Activated CD4-positive, alpha-beta memory T cell treated with anti-CD3 and anti-CD28 coated beads, Interleukin-2, amount 10 ng/mL, durations not matched to agents 7 days and 5 days (primary cell): Measurements from ENCODE around the gene PALLD. TPM values are rescaled to one million over a fixed set of nuclear protein-coding genes. Genes with fewer than 3 reads are reported as not detected.

Experiments
- CTCF ChIA-PET: fragments of 350-600 bp; sonication (Branson Sonifier 250); formaldehyde crosslinking; loops from one replicate; lab custom pipeline; 2021; ENCODE audit warnings: antibody characterized with exemption, inconsistent platforms; lab: Charles Lee
- POLR2A ChIA-PET: fragments of 350-600 bp; sonication (Branson Sonifier 250); formaldehyde crosslinking; loops from one replicate; lab custom pipeline; 2021; ENCODE audit warnings: antibody characterized with exemption; lab: Charles Lee
- DNase-seq: peaks from one replicate; pipeline ENCODE4 v3.0.0-alpha.2; 2020
- H3K27ac Mint-ChIP-seq: one replicate; pipeline ENCODE4 v1.8.0; 2021; ENCODE audit warnings: mild to moderate bottlenecking, mixed read lengths
- H3K27me3 Mint-ChIP-seq: one replicate; pipeline ENCODE4 v1.8.0; 2021; ENCODE audit warnings: mixed read lengths
- H3K36me3 Mint-ChIP-seq: one replicate; pipeline ENCODE4 v1.8.0; 2021; ENCODE audit warnings: low read depth, mixed read lengths
- H3K4me1 Mint-ChIP-seq: one replicate; pipeline ENCODE4 v1.8.0; 2021; ENCODE audit warnings: mixed read lengths
- H3K4me3 Mint-ChIP-seq: one replicate; pipeline ENCODE4 v1.8.0; 2021; ENCODE audit warnings: mild to moderate bottlenecking, mixed read lengths
- H3K9me3 Mint-ChIP-seq: one replicate; pipeline ENCODE4 v1.8.0; 2021; ENCODE audit warnings: mixed read lengths
- total RNA-seq, 2 experiments: library from RNA; stranded (reverse); gene quantifications; one replicate each; pipeline ENCODE4 v1.2.3, GENCODE V29; 2021

The PALLD gene
- total RNA-seq, 2 experiments from 2014 or later: 5.4 to 5.8 TPM

GRCh38 chr4:168535689-168536088, 38.8 kb downstream of the PALLD start:
- no peak for DNase-seq
- Mint-ChIP-seq H3K27me3 (peaks cover 13% of the 10 kb centered on the region), H3K27ac (no peak overlapping the region), H3K9me3 (no peaks in the 10 kb centered on the region), H3K4me3 (no peak overlapping the region), H3K4me1 (peaks cover 4% of the 10 kb centered on the region), H3K36me3 (no peaks in the 10 kb centered on the region)
- CTCF ChIA-PET: no interaction called here
- POLR2A ChIA-PET: no interaction called here

DNA sequence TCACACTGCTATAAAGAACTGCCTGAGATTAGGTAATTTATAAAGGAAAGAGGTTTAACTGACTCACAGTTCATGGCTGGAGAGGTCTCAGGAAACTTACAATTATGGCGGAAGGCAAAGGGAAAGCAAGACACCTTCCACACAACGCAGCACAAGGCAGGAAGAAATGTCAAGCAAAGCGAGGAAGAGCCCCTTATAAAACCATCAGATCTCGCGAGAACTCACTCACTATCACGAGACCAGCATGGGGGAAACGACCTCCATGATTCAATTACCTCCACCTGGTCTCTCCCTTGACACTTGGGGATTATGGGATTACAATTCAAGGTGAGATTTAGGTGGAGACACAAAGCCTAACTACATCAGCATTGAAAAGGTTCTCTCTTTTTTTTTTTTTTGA, 39.6 kb downstream of the PALLD start:
- Mint-ChIP-seq H3K27ac (no peak overlapping the region), H3K4me3 (no peak overlapping the region), H3K27me3 (peaks cover 14% of the 10 kb centered on the region), H3K36me3 (no peaks in the 10 kb centered on the region), H3K4me1 (peaks cover 7% of the 10 kb centered on the region), H3K9me3 (no peaks in the 10 kb centered on the region)
- ChIA-PET POLR2A (no interaction called here), CTCF (no interaction called here)
- no peak for DNase-seq

DNA sequence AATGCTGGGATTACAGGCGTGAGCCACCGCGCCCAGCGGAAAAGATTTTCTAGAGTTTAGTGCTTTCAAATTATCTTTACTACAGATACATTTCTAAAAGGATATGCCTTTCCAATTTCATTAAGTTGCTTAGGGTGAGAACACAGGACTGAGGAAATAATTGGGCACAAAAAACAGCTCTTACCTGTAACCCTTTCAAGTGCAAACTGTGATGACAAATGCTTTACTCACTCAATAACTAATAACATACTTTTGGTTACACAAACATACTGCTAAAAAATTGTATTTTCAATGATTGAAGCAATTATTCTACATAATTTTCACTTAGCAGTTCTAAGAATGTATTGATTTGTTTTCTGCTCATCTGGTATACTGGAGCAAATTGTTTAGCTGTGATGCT, 40.2 kb downstream of the PALLD start:
- no peaks in the 10 kb centered on the region for H3K9me3 Mint-ChIP-seq
- POLR2A ChIA-PET: no interaction called here
- no peak for DNase-seq
- H3K27me3 Mint-ChIP-seq: peaks cover 13% of the 10 kb centered on the region
- no peak overlapping the region for H3K4me3 Mint-ChIP-seq
- H3K4me1 Mint-ChIP-seq: peaks cover 7% of the 10 kb centered on the region
- no peak overlapping the region for H3K27ac Mint-ChIP-seq
- H3K36me3 Mint-ChIP-seq: no peaks in the 10 kb centered on the region
- CTCF ChIA-PET: no interaction called here

GRCh38 chr4:168537571-168537970, 40.7 kb downstream of the PALLD start:
- no peak for DNase-seq
- no peaks in the 10 kb centered on the region for H3K36me3 Mint-ChIP-seq
- ChIA-PET CTCF (no interaction called here), POLR2A (no interaction called here)
- peaks cover 7% of the 10 kb centered on the region for H3K4me1 Mint-ChIP-seq
- H3K9me3 Mint-ChIP-seq: no peaks in the 10 kb centered on the region
- no peak overlapping the region for H3K4me3 Mint-ChIP-seq
- H3K27me3 Mint-ChIP-seq: peaks cover 13% of the 10 kb centered on the region
- H3K27ac Mint-ChIP-seq: no peak overlapping the region

- Mint-ChIP-seq H3K4me3 (no peak overlapping the region), H3K4me1 (peaks cover 7% of the 10 kb centered on the region), H3K27me3 (peaks cover 13% of the 10 kb centered on the region), H3K9me3 (no peaks in the 10 kb centered on the region), H3K36me3 (no peaks in the 10 kb centered on the region), H3K27ac (no peak overlapping the region)
- no peak for DNase-seq
- ChIA-PET POLR2A (no interaction called here), CTCF (interaction anchor here (1.5 kb wide), 1 partner anchor 23 kb away, joined by 3 read pairs; no protein-coding TSS in a partner anchor)
These were observed 41.8 kb downstream of the PALLD start for GRCh38 chr4:168538632-168539031.

DNA sequence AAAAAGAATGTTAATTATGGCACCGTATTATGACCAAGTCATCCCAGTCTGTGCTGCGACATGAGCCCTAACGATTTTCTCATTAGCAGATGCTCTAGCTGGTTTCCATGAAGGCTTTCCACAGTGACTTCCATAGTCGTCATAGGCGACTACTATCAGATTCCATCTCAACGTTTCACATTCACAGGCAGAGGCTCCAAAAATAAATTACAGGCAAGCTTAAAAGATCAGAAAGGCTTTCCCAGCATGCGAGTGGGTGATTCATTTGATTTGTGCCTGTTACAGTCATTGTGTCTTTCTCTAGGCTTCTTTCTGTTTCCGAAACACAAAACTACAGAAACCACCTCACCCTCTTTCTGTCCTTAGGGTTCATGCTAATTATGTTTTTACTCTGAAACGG, 43.2 kb downstream of the PALLD start:
- no peak overlapping the region for H3K27ac Mint-ChIP-seq
- ChIA-PET POLR2A (interaction anchor here (1.3 kb wide), 1 partner anchor 21 kb away, joined by 3 read pairs; no protein-coding TSS in a partner anchor), CTCF (no interaction called here)
- no peaks in the 10 kb centered on the region for H3K9me3 Mint-ChIP-seq
- H3K4me1 Mint-ChIP-seq: peaks cover 7% of the 10 kb centered on the region
- H3K36me3 Mint-ChIP-seq: no peaks in the 10 kb centered on the region
- peaks cover 13% of the 10 kb centered on the region for H3K27me3 Mint-ChIP-seq
- no peak overlapping the region for H3K4me3 Mint-ChIP-seq
- no peak for DNase-seq

GRCh38 chr4:168540503-168541265, 43.8 kb downstream of the PALLD start:
- CTCF ChIA-PET: no interaction called here
- Mint-ChIP-seq H3K27me3 (peaks cover 15% of the 10 kb centered on the region), H3K4me3 (no peak overlapping the region), H3K36me3 (no peaks in the 10 kb centered on the region), H3K9me3 (no peaks in the 10 kb centered on the region), H3K4me1 (peaks cover 7% of the 10 kb centered on the region), H3K27ac (no peak overlapping the region)
- POLR2A ChIA-PET: interaction anchor here (1.3 kb wide), 1 partner anchor 20 kb away, joined by 3 read pairs; no protein-coding TSS in a partner anchor
- no peak for DNase-seq

GRCh38 chr4:168541266-168541953, 44.6 kb downstream of the PALLD start:
- no peaks in the 10 kb centered on the region for H3K36me3 Mint-ChIP-seq
- no peak overlapping the region for H3K4me3 Mint-ChIP-seq
- no peaks in the 10 kb centered on the region for H3K9me3 Mint-ChIP-seq
- no peak overlapping the region for H3K27ac Mint-ChIP-seq
- H3K27me3 Mint-ChIP-seq: peaks cover 12% of the 10 kb centered on the region
- no peak for DNase-seq
- ChIA-PET POLR2A (interaction anchor here (1.3 kb wide), 1 partner anchor 20 kb away, joined by 3 read pairs; no protein-coding TSS in a partner anchor), CTCF (no interaction called here)
- peaks cover 7% of the 10 kb centered on the region for H3K4me1 Mint-ChIP-seq

GRCh38 chr4:168549143-168549542, 52.3 kb downstream of the PALLD start:
- Mint-ChIP-seq H3K27me3 (peaks cover 18% of the 10 kb centered on the region), H3K36me3 (no peaks in the 10 kb centered on the region), H3K4me1 (no peaks in the 10 kb centered on the region), H3K4me3 (no peak overlapping the region), H3K9me3 (no peaks in the 10 kb centered on the region), H3K27ac (no peak overlapping the region)
- ChIA-PET POLR2A (no interaction called here), CTCF (no interaction called here)
- DNase-seq: no peak

GRCh38 chr4:168550064-168550766, 53.4 kb downstream of the PALLD start:
- H3K9me3 Mint-ChIP-seq: no peaks in the 10 kb centered on the region
- H3K27me3 Mint-ChIP-seq: peaks cover 18% of the 10 kb centered on the region
- H3K36me3 Mint-ChIP-seq: no peaks in the 10 kb centered on the region
- no peak overlapping the region for H3K27ac Mint-ChIP-seq
- no peak overlapping the region for H3K4me3 Mint-ChIP-seq
- no peak for DNase-seq
- ChIA-PET POLR2A (no interaction called here), CTCF (no interaction called here)
- no peaks in the 10 kb centered on the region for H3K4me1 Mint-ChIP-seq

GRCh38 chr4:168551211-168551610, 54.4 kb downstream of the PALLD start:
- no peak for DNase-seq
- ChIA-PET POLR2A (no interaction called here), CTCF (no interaction called here)
- Mint-ChIP-seq H3K9me3 (no peaks in the 10 kb centered on the region), H3K27ac (no peak overlapping the region), H3K27me3 (peaks cover 14% of the 10 kb centered on the region), H3K4me3 (no peak overlapping the region), H3K4me1 (no peaks in the 10 kb centered on the region), H3K36me3 (no peaks in the 10 kb centered on the region)

DNA sequence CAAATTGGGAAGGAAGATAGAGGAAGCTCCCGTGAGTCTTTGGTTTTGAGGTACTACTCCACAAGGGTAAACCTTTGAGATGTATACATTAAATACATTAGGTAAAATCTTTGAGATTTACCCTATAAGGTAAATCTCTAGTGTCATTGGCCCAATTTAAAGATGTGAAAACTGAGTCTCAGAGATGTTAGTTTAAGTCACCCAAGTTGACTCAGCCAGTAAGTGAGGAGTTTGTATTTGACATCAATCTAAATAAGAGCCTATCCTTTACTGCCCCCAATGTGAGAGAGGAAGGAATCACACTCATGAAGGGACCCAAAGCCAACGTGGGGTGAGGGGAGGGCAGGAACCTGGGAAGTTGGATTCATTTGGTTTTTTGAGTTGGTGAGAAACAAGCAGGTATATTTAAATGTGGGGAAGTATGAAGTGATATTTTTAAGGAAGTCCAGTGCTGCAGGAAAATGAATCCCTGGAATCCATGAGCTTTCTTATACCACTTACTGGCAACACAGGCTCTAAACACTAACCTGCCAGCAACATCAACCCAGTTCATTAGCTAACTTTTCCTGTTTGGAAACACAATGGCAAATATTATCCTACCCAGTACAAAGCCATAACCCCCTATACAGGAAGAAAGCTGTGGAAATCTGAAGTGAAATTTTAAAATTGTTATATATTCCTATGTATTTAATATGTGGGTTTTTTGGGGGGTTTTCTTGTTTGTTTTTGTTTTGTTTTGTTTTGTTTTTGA, 55.3 kb downstream of the PALLD start:
- no peak overlapping the region for H3K27ac Mint-ChIP-seq
- H3K27me3 Mint-ChIP-seq: peaks cover 11% of the 10 kb centered on the region
- no peaks in the 10 kb centered on the region for H3K36me3 Mint-ChIP-seq
- ChIA-PET CTCF (interaction anchor here (0.9 kb wide), 1 partner anchor 194 kb away, joined by 3 read pairs; no protein-coding TSS in a partner anchor), POLR2A (no interaction called here)
- no peak for DNase-seq
- H3K9me3 Mint-ChIP-seq: no peaks in the 10 kb centered on the region
- H3K4me3 Mint-ChIP-seq: no peak overlapping the region
- no peaks in the 10 kb centered on the region for H3K4me1 Mint-ChIP-seq
